Esophagus mucosa (tissue), 1 donor: Measurements from ENCODE around the gene OSBPL3. TPM values are rescaled to one million over a fixed set of nuclear protein-coding genes. Genes with fewer than 3 reads are reported as not detected.

Source experiments
- ATAC-seq: fragments of 200-7000 bp; cut with Tn5 transposase; one replicate; pipeline ENCODE4 v1.9.1; 2020
- total RNA-seq: library from RNA; stranded (reverse); gene quantifications from one replicate; pipeline ENCODE4 v1.2.4, GENCODE V29; 2023
- donor health status: DM: yes; HTN: yes; CAD: no.

Gene OSBPL3
- total RNA-seq, 1 donor from 2014 or later: 16.1 TPM

DNA sequence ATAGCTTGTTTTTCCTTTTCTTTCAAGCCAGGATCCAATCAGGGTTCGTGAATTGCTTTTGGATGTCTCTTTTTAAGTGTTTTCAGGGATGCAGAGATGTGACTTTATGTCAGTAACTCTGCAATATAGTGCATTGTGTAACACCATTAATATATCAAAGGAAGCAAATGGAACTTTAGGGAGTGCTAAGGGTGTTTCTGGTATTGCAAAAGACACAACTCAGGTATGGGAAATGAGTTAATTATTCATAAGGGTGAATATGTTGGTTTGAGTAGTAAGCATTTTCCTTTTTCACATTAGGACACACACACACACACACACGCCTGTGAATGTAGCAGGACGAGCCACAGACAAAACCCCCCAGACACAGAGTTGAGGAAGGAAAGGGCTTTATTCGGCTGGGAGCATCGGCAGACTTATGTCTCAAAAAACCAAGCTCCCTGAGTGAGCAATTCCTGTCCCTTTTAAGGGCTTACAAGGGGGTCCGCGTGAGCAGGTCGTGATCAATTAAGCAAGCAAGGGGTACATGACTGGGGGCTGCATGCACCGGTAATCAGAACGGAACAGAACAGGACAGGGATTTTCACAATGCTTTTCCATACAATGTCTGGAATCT lies 190.9 kb downstream of the OSBPL3 start:
- ATAC-seq: peak; percentile 52

DNA sequence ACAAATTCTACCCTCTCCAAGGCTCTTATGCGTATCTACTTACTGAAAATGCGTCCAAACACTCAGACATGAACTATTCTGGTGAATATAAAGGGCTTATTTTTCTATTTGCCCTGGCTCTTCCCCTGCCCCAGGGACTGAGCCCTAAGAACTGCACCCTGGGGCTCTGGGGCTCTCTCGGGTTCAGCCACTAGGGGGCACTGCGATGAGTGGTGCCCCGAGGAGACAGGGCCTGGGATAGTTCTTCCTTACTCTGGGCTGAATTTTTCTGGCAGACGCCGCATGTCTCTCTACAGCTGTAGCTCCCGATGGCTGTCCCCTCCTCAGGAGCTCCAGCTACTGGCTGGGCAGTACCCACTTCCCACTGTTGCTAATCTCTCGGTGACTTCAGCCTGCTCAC lies 191.9 kb downstream of the OSBPL3 start:
- no peak for ATAC-seq

DNA sequence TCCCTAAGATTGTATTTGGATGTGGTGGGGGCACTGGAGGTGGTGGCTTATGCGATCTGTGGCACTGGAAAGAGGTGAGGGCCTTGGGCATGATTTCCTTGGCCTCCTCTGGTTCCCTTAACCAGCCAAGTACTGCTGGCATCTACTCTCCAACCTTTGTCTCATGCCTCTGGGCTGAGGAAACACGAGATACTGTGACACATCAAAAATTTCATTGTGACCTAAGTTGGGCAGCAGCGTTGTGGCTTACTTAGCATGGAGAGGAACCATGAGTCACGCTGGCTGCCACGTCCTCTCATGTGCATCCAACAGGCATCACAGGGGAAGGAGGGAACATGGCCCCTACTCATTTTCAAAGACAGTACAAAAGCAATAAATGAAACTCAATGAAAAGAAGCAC lies 193.0 kb downstream of the OSBPL3 start:
- ATAC-seq: peak; percentile 82

GRCh38 chr7:24786306-24786705 lies 193.7 kb downstream of the OSBPL3 start:
- no peak for ATAC-seq

DNA sequence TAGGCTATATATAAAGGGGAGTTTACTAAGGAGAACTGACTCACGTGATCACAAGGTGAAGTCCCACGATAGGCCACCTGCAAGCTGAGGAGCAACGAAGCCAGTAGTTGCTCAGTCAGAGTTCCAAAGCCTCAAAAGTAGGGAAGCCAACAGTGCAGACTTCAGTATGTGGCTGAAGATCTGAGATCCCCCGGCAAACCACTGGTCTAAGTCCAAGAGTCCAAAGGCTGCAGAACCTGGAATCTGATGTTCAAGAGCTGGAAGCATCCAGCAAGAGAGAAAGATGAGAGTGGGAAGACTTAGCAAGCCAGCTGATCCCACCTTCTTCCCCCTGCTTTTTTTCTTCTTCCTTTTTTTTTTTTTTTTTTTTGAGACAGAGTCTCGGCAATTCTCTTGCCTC lies 195.7 kb downstream of the OSBPL3 start:
- no peak for ATAC-seq

GRCh38 chr7:24783698-24784097 lies 196.3 kb downstream of the OSBPL3 start:
- ATAC-seq: no peak

- ATAC-seq: no peak
Observed at GRCh38 chr7:24781106-24781505, 198.9 kb downstream of the OSBPL3 start.

- no peak for ATAC-seq
Observed at GRCh38 chr7:24779283-24779655, 200.7 kb downstream of the OSBPL3 start.

DNA sequence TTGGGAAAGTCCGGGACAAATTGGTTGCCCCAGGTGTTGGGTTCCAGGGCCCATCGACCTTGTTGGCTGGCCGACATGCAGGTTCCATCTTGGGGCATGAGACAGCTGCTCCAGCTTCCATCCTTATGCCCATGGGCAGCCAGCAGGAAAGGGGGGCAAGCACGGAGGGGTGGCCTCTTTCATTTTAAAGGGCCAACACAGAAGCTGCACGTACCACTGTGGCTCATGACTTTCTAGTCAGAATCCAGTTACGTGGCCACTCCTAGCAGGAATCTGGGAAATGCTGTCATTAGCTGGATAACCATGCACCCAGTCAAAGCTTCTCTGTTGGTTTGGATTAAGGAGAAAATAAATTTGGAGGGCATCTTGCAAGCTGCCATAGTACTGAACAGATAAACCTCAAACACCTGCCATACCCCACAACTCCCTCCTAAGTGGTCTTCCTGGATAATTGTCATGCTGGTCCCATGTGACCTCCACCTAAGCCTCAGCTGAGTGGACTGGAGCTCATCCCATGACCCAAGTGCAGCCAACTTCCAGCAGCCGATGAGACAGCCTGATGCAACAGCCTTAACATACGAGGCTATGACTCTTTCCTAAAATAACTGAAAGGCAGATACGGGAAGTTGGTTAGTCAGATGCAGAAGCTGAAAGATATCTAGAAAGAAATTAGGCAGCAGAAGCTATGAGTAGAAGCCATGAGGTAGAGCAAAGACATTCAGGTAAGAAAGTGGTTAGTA lies 201.3 kb downstream of the OSBPL3 start:
- peak; percentile 29 for ATAC-seq

DNA sequence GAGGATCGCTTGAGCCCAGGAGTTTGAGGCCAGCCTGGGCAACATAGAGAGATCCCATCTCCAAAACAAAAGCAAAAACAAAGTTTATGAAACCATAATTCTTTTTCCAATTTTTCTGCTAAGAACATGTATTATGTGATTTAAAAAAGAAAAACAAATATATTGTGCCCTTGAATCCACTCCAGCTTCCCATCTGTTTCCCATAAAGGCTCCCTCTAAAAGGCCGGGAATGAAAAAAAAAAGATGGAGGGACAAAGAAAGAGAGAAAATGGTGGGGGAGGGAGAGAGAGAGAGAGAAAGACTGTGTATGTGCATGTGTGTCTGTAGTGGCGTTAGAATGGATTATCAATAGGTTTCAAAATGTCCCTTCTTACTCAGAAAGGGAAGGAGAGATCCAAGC lies 202.2 kb downstream of the OSBPL3 start:
- ATAC-seq: no peak

- ATAC-seq: no peak
Observed at GRCh38 chr7:24773646-24774045, 206.3 kb downstream of the OSBPL3 start.

DNA sequence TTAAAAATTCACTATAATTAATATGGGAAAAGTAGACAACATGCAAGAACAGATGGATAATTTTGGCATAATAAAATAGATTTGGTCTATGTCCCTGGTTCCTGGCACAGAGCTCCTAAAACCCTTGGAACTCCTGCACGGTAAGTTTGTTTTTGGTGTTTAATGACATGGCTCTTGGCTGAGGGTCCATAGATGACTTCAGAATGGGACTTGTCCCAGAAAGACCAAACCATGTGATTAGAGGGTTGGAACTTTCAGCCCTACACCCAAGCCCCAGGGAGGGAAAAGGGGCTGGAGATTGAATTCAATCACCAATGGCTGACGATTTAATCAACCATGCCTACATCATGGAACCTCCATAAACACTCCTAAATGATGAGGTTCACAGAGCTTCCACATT lies 210.1 kb downstream of the OSBPL3 start:
- no peak for ATAC-seq

DNA sequence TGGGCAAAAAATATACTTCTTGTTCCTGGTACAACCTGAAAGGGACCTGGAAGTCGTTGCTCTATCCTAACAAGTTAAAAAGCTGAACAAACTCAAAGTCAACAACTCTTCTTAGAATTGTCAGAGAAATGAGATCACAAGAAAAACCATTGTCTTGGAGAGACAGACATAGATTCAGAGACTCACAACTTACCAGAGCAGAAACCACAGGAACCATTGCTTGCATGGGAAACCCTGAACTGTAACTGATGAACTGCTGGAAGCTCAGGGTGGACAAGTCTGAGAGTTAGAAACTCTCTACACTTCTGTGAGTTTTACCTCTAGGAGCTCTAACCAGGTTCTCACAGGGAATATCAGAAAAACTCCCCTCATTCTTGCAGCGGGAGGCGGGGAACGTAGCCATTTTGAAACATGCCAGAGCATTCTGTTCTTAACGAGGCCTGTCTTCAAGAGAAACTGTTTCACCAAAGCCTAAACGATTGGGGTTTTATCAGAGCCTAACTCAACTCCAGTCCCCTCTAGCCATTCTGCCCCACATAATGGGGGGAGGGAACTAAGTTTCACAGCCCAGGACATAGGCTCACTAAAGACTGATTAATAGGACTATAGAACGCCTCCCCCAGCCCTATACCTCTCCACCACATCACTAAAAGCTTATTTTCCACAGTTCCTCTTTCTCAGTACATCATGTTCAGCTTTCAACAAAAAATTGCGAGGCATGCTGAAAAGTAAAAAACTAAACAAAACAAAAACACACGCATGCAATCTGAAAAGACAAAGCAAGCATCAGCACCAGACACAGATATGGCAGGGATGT lies 210.8 kb downstream of the OSBPL3 start:
- ATAC-seq: no peak

GRCh38 chr7:24767878-24768569 lies 212.0 kb downstream of the OSBPL3 start:
- ATAC-seq: no peak

DNA sequence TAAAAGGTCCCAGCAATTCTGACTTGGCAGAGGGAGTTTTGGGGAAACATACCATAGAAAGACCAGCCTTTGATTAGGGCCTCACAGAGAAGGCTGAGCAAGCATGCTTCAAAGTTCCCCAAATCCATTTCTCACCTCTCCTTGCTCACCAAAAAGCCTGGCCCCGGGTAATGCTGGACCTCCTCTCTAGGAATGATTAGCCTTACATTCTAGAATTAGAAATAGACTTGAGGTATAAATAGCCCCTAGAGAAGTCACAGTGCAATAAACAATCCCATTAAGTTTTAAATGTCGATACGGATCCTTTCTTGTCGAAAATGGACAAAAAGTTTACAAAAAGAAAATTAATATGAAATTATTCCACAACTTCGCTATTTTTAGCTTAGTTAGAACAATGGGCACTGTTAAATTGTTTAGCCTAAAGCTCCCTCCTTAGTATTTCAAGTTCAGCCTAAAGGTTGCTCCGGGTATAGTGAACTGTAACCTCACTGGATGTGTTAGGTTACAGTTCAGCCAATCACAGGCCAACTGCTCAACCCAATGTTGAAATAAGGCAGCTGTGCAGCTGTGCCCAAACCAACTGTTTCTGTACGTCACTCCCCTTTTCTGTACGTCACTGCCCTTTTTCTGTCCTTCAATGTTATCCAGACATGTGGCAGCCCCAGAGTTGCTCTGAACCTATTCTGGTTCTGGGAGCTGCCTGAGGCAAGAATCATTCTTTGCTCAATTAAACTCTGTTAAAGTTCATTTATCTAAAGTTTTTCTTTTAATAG lies 214.8 kb downstream of the OSBPL3 start:
- ATAC-seq: no peak

DNA sequence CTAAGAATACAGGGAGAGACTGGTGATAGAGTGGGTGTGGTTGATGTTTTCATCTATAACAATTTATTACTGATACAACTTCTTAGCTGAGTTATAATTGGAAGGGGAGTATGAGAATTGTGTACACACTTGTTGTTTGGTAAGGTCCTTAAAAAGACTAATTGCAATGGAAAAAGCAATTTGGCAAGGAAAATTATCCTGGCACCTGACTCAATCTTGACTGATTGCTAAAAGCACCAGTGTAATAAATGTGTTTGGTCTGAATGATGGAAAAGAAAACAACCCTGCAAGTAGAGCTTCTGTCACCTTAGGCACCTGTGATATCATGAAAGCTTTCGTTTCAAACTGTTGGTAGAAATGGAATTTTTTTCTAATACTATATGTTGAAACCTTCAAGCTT lies 216.0 kb downstream of the OSBPL3 start:
- ATAC-seq: no peak

DNA sequence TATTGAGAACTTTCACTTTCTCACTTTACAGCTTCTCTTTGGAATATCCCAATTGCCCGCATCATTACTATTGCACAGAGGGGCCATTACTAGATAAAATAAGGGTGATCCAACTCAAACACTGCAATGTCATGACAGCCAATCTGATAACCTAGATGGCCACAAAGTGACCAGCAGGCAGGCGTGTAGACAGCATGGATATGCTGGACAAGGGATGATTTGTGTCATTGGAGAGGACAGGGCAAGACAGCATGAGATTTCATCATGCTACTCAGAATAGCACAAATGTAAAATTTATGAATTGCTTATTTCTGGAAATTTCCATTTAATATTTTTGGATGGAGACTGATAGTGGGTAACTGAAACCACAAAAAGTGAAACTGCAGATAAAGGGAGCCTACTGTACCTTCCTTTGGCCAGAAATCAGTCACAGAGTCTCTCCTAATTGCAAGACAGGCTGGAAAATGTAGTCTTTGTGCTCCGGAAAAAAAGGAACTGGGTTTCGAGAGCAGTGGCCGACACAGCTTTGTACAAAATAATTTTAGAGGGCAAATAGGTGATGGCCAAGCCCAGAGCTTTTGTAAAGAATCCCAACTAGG lies 216.6 kb downstream of the OSBPL3 start:
- ATAC-seq: no peak

DNA sequence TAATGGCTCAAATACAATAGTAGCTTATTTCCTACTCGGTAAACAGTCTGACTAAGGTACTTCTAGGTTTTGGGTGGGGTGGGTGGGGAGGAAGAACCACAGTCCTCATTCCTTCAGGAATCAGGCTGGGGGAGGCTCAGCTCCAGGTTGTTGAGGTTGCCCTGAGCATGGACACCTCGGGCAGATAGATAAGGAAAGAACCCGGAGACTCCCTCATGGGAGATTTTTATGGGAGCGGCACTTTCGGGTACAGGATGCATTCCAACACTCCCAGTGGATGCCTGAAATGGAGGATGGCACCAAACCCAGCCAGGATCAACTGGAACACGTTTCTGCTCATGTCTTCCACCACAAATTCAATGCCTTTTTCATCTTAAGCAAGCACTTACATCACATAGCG lies 217.2 kb downstream of the OSBPL3 start:
- ATAC-seq: no peak

- ATAC-seq: no peak
Observed at GRCh38 chr7:24760968-24761367, 219.0 kb downstream of the OSBPL3 start.

DNA sequence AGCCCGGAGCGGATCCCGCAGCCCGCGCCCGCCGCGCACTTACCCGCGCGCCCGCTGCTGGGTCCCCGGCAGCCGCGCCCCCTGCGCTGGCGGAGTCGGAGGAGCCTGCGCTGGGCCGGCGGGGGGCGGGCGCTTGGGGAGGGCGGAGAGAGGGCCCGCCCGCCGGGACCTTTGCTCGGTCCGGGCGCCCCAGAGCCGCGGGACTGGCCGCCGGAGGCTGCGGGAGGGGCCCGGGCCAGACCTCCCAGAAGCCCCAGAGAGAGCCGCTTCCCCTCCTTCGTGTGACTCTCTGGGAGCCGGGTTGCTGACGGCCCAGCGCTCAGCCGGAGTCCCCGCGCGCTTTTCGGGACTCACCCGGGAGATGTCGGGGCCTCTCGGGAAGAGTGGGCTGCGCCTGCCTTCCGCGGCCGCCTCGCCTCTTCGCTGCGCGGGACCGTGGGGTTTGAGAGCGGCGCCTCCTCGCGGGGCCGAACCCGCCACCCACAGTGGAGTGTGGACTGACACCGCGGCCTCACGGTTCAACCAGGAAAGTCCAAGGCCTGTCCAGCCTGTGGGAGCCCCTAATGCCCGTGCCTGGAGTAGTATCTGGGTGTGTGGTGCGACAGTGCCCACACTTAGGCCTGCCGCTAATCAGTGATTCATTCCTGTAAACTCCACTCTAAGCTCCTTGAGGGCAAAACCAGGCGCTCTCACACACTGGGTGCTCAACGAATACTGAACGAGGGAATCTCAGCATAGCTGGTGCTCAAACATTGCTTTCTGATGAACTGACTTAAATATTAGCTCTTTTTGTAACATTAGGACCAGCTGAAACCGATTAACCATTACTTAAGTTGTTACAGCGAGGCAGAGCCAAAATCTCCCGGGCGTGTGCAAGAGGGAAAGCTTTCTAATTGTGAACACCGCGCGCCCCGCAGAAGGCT lies 222.4 kb downstream of the OSBPL3 start, which contains the start of gene GSDME:
TSS of gene GSDME (minus strand) at position 112 of the 923 bp plus-strand sequence. CDS start 7,690 bp downstream, outside the sequence.
- ATAC-seq: peak; percentile 74
